Mesenchymal stem cell (in vitro differentiated cells and primary cell): Measurements from ENCODE around the gene ARFRP1.

Source experiments
- DNase-seq: peaks from one replicate; pipeline ENCODE4 v3.0.0-alpha.2; 2013
- H2AFZ ChIP-seq: one replicate; pipeline ENCODE4 v1.6.1; 2013; ENCODE audit warnings: low read depth, mild to moderate bottlenecking, control low read depth, inconsistent platforms, low read length, moderate library complexity
- H2AK5ac ChIP-seq: 2 replicates; pipeline ENCODE4 v1.6.1; 2013; ENCODE audit warnings: low read length, moderate library complexity, mild to moderate bottlenecking, inconsistent platforms; ENCODE audit not compliant: severe bottlenecking
- H2BK120ac ChIP-seq: one replicate; pipeline ENCODE4 v1.6.1; 2013; ENCODE audit warnings: low read depth, mild to moderate bottlenecking, inconsistent platforms, low read length, moderate library complexity
- H2BK12ac ChIP-seq, 2 experiments: one replicate each; pipeline ENCODE4 v1.6.1; 2013; ENCODE audit warnings: inconsistent platforms in 2 of 2, low read length in 2 of 2, mild to moderate bottlenecking in 2 of 2, moderate library complexity in 2 of 2, control low read depth in 1 of 2
- H2BK15ac ChIP-seq: one replicate; pipeline ENCODE4 v1.6.1; 2013; ENCODE audit warnings: mild to moderate bottlenecking, low read depth, inconsistent platforms; ENCODE audit not compliant: poor library complexity, severe bottlenecking
- H2BK5ac ChIP-seq: 2 replicates; pipeline ENCODE4 v1.6.1; 2013; ENCODE audit warnings: low read depth, mild to moderate bottlenecking, low read length, control low read depth, inconsistent platforms; ENCODE audit not compliant: poor library complexity, severe bottlenecking
- H3K14ac ChIP-seq, 2 experiments: one replicate each; pipeline ENCODE4 v1.6.1; 2013; ENCODE audit warnings: inconsistent platforms in 2 of 2, low read length in 2 of 2, control low read depth in 1 of 2, mild to moderate bottlenecking in 1 of 2, moderate library complexity in 1 of 2
- H3K18ac ChIP-seq, 2 experiments: one replicate each; pipeline ENCODE4 v1.6.1; 2013; ENCODE audit warnings: inconsistent platforms in 2 of 2, low read length in 2 of 2, control low read depth in 1 of 2, low read depth in 1 of 2, mild to moderate bottlenecking in 1 of 2
- H3K23ac ChIP-seq, 2 experiments: one replicate each; pipeline ENCODE4 v1.6.1; 2013; ENCODE audit warnings: inconsistent platforms in 2 of 2, low read length in 2 of 2, mild to moderate bottlenecking in 2 of 2, moderate library complexity in 2 of 2, control low read depth in 1 of 2
- H3K27ac ChIP-seq: 2 replicates; pipeline ENCODE4 v1.5.1; 2013; ENCODE audit warnings: mild to moderate bottlenecking, moderate library complexity, low read length, control low read depth, inconsistent platforms; ENCODE audit not compliant: poor library complexity, severe bottlenecking
- H3K27me3 ChIP-seq, 2 experiments: 2 replicates each; pipeline versions ENCODE4 v1.6.1 to v1.7.0; 2013; ENCODE audit warnings: low read length in 2 of 2, mild to moderate bottlenecking in 2 of 2, moderate library complexity in 2 of 2, control low read depth in 1 of 2, inconsistent platforms in 1 of 2; ENCODE audit not compliant: control insufficient read depth in 1 of 2, insufficient read depth in 1 of 2
- H3K36me3 ChIP-seq, 2 experiments: 2 replicates each; pipeline versions ENCODE4 v1.6.1 to v1.7.0; 2013; ENCODE audit warnings: low read length in 2 of 2, control low read depth in 1 of 2, inconsistent platforms in 1 of 2, low read depth in 1 of 2, mild to moderate bottlenecking in 1 of 2; ENCODE audit not compliant: insufficient read depth in 2 of 2, control insufficient read depth in 1 of 2
- H3K4ac ChIP-seq, 2 experiments: one replicate each; pipeline ENCODE4 v1.6.1; 2013; ENCODE audit warnings: inconsistent platforms in 2 of 2, low read length in 2 of 2, mild to moderate bottlenecking in 2 of 2, moderate library complexity in 2 of 2, control low read depth in 1 of 2, low read depth in 1 of 2
- H3K4me1 ChIP-seq: 2 replicates; pipeline ENCODE4 v1.6.1; 2013; ENCODE audit warnings: low read depth, low read length, control low read depth; ENCODE audit not compliant: control insufficient read depth, insufficient read depth
- H3K4me2 ChIP-seq: 2 replicates; pipeline ENCODE4 v1.6.1; 2013; ENCODE audit warnings: low read length, mild to moderate bottlenecking, inconsistent platforms; ENCODE audit not compliant: poor library complexity, severe bottlenecking
- H3K4me3 ChIP-seq, 2 experiments: 2 replicates each; pipeline versions ENCODE4 v1.5.1 to v1.7.0; 2013; ENCODE audit warnings: low read length in 2 of 2, mild to moderate bottlenecking in 2 of 2, control low read depth in 1 of 2, low read depth in 1 of 2; ENCODE audit not compliant: insufficient read depth in 1 of 2
- H3K79me1 ChIP-seq: replicated peaks from 2 replicates; pipeline ENCODE4 v1.6.1; 2013; ENCODE audit warnings: mild to moderate bottlenecking, control low read depth, low read length, inconsistent platforms; ENCODE audit not compliant: poor library complexity, severe bottlenecking
- H3K9ac ChIP-seq: 2 replicates; pipeline ENCODE4 v1.7.0; 2013; ENCODE audit warnings: mild to moderate bottlenecking, low read length, moderate library complexity
- H3K9me3 ChIP-seq: 2 replicates; pipeline ENCODE4 v1.7.0; 2013; ENCODE audit warnings: mild to moderate bottlenecking, low read length; ENCODE audit not compliant: control insufficient read depth
- H4K8ac ChIP-seq: one replicate; pipeline ENCODE4 v1.6.1; 2013; ENCODE audit warnings: inconsistent platforms, mild to moderate bottlenecking, low read length, moderate library complexity
- H4K91ac ChIP-seq: one replicate; pipeline ENCODE4 v1.6.1; 2013; ENCODE audit warnings: mild to moderate bottlenecking, low read length, inconsistent platforms
- WGBS: methylation state at CpG from one replicate; pipeline ENCODE4 v1.1.7; 2013; ENCODE audit warnings: mixed read lengths; 5-methylcytosine and 5-hydroxymethylcytosine counted together

Gene ARFRP1

DNA sequence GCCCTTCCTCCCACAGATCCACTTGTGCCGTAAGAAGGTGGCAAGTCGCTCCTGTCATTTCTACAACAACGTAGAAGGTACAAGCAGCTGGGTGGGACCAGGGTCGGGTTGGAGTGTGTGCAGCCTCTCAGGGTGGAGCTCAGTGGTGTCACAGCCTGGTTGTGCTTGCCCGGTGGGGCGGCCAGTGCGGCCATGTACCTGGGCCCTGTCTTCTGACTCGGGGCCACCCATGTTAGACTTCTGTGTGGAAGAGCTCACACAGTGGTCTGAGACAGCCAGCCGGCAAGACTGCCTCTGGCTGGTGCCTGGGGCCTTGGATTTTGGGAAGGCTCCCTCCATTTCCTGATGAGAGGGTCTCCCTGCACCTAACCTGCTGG is 45.0 kb downstream of the ARFRP1 start:
- no peak overlapping the region for H4K91ac ChIP-seq
- no peaks in the 10 kb centered on the region for H3K27me3 ChIP-seq
- no peaks in the 10 kb centered on the region for H3K9me3 ChIP-seq
- peaks cover 9% of the 10 kb centered on the region for H3K4me1 ChIP-seq
- no peak overlapping the region for H2BK120ac ChIP-seq
- H3K36me3 ChIP-seq, result peaks cover 61 to 71% of the 10 kb centered on the region in 2 experiments
- no peak overlapping the region for H3K18ac ChIP-seq
- H3K14ac ChIP-seq, result no peak overlapping the region
- H2BK5ac ChIP-seq, result no peak overlapping the region
- no peak overlapping the region for H3K9ac ChIP-seq
- H3K4me2 ChIP-seq, result no peak overlapping the region
- no peak for DNase-seq
- no peak overlapping the region for H3K4me3 ChIP-seq
- no peak overlapping the region for H3K23ac ChIP-seq
- 93% methylated on average over 9 of the region's 9 CpGs for WGBS
- no peak overlapping the region for H2BK15ac ChIP-seq
- no peak overlapping the region for H2AFZ ChIP-seq
- H3K27ac ChIP-seq, result no peak overlapping the region
- peaks cover 60% of the 10 kb centered on the region for H3K79me1 ChIP-seq
- no peak overlapping the region for H2BK12ac ChIP-seq
- no peak overlapping the region for H4K8ac ChIP-seq
- H3K4ac ChIP-seq, result no peak overlapping the region
- H2AK5ac ChIP-seq, result no peak overlapping the region

DNA sequence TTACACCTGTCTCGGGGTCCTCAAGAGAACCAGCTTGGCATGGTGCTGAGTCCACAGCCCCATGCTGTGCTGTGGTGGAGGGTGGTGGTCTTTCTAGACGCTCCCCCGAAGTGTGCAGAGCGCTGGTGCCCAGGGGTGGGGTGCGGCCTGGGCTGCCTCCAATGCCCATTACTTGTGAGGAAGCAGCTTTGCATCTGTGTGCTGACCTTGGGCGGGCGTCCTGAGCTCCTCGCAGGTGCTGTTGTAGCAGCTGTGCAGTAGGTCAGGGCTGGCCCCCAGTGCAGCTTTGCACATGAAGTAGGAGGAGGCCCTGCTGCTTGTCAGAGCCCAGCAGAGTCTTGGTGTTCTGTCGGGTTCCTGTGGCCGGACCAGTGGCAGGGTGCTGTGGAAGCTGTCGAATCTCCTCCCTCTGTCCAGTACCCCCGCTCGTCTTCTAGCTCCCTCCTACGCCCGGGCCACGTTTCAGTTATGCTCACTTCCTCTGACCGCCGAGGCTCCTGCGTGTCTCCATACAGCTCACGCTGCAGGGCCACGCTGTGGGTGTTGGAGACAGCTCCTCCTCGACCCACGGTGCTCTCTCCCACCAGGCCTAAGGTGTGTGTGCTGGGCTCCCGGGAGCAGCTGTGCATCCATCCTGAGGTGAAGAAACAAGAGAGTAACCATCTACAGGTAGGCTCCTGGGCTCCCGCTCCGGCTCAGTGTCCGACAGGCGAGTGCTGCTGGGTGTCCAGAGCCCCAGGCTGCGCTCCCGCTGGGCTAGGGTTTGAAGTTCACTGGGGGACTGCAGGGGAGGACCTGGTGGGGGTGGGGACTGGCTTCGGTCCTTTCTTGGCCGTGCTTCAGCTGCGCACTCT is 45.6 kb downstream of the ARFRP1 start:
- H3K14ac ChIP-seq, result no peak overlapping the region
- no peak overlapping the region for H2AK5ac ChIP-seq
- H4K8ac ChIP-seq, result no peak overlapping the region
- H2BK12ac ChIP-seq, result no peak overlapping the region
- H4K91ac ChIP-seq, result no peak overlapping the region
- no peaks in the 10 kb centered on the region for H3K9me3 ChIP-seq
- H3K4ac ChIP-seq, result no peak overlapping the region
- H2BK5ac ChIP-seq, result no peak overlapping the region
- no peak overlapping the region for H3K4me2 ChIP-seq
- no peak overlapping the region for H3K18ac ChIP-seq
- no peak overlapping the region for H2AFZ ChIP-seq
- peaks cover 57% of the 10 kb centered on the region for H3K79me1 ChIP-seq
- no peaks in the 10 kb centered on the region for H3K27me3 ChIP-seq
- H3K27ac ChIP-seq, result no peak overlapping the region
- 97% methylated on average over 31 of the region's 33 CpGs for WGBS
- H3K36me3 ChIP-seq, result peaks cover 55 to 65% of the 10 kb centered on the region in 2 experiments
- no peak for DNase-seq
- no peak overlapping the region for H3K23ac ChIP-seq
- H3K4me3 ChIP-seq, result no peak overlapping the region
- H2BK15ac ChIP-seq, result no peak overlapping the region
- H3K9ac ChIP-seq, result no peak overlapping the region
- no peak overlapping the region for H2BK120ac ChIP-seq
- peaks cover 15% of the 10 kb centered on the region for H3K4me1 ChIP-seq

DNA sequence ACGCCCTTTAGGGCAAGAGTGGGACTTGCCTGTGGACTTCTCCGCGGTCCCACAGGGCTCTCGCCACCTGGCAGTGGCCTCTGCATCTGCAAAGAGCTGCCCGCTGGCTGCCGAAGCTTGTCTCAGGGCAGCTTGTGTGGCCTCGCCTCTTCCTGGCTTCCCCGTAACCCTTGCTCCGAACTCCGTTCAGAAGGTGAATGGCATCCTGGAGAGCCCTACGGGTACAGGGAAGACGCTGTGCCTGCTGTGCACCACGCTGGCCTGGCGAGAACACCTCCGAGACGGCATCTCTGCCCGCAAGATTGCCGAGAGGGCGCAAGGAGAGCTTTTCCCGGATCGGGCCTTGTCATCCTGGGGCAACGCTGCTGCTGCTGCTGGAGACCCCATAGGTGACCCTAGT is 46.7 kb downstream of the ARFRP1 start:
- Histone ChIP-seq H4K8ac (no peak overlapping the region), H3K9ac (no peak overlapping the region), H2BK12ac (no peak overlapping the region), H2BK5ac (no peak overlapping the region), H3K27me3 (no peaks in the 10 kb centered on the region), H2AFZ (no peak overlapping the region), H3K4ac (no peak overlapping the region), H3K23ac (no peak overlapping the region), H3K27ac (no peak overlapping the region), H3K4me3 (no peak overlapping the region), H3K36me3 (peaks cover 48 to 56% of the 10 kb centered on the region in 2 experiments), H3K79me1 (peaks cover 56% of the 10 kb centered on the region), H3K4me2 (no peak overlapping the region), H2AK5ac (no peak overlapping the region), H3K18ac (no peak overlapping the region), H2BK120ac (no peak overlapping the region), H3K14ac (no peak overlapping the region), H2BK15ac (no peak overlapping the region), H3K4me1 (peaks cover 16% of the 10 kb centered on the region), H3K9me3 (no peaks in the 10 kb centered on the region), H4K91ac (no peak overlapping the region)
- 97% methylated on average over 22 of the region's 22 CpGs for WGBS
- DNase-seq, result no peak

DNA sequence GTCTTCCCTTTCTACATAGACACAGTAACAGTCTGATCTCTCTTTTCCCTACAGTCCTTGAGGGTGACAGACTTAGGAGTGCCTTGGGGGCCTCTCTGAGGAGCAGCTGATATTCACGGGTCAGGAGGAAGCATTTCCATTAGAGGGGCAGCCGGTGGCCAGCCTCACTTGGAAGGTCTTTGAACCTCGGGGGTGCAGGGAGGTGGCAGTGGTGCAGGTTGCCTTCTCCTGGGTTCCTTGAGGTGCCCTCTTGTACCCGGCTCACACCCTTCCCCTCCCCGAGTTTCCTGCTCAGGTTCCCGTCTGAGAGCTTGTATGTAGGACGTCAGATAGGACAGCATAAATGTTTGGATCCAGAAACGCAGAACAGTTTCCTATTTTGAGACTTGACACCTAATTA is 47.2 kb downstream of the ARFRP1 start:
- Histone ChIP-seq H3K4ac (no peak overlapping the region), H3K79me1 (peaks cover 52% of the 10 kb centered on the region), H3K9me3 (no peaks in the 10 kb centered on the region), H3K4me3 (no peak overlapping the region), H3K27ac (no peak overlapping the region), H2AK5ac (no peak overlapping the region), H3K14ac (no peak overlapping the region), H2BK15ac (no peak overlapping the region), H2BK12ac (no peak overlapping the region), H3K18ac (no peak overlapping the region), H2BK120ac (no peak overlapping the region), H3K36me3 (peaks cover 43 to 51% of the 10 kb centered on the region in 2 experiments), H3K4me2 (no peak overlapping the region), H4K91ac (no peak overlapping the region), H3K4me1 (peaks cover 16% of the 10 kb centered on the region), H3K27me3 (no peaks in the 10 kb centered on the region), H3K23ac (no peak overlapping the region), H3K9ac (no peak overlapping the region), H2AFZ (no peak overlapping the region), H4K8ac (no peak overlapping the region), H2BK5ac (no peak overlapping the region)
- WGBS, result 95% methylated on average over 8 of the region's 8 CpGs
- no peak for DNase-seq
